HG03378 (cell line): ENCODE data around the gene IGFL1.
"Not testable (repeated sequence)": the region's sequence is repeated elsewhere in the genome, so short reads cannot be mapped to it uniquely, and the experiment has no call there.

Source experiments
- ATAC-seq: cut with Tn5 transposase; IDR thresholded peaks from one replicate; pipeline ENCODE4 v1.9.1; 2021; ENCODE audit warnings: mild to moderate bottlenecking, moderate library complexity; ENCODE audit not compliant: unreplicated experiment

Gene IGFL1

GRCh38 chr19:46229442-46229841, at the start of gene IGFL1:
Gene IGFL1, plus strand, starts transcription at chr19:46229742. Its CDS starts 33 bp downstream, at chr19:46229775.
- no peak for ATAC-seq

GRCh38 chr19:46180701-46181387, 48.7 kb upstream of the IGFL1 start:
- no peak for ATAC-seq

GRCh38 chr19:46181388-46181779, 48.2 kb upstream of the IGFL1 start:
- ATAC-seq, result no peak

- no peak for ATAC-seq
Measured at GRCh38 chr19:46182476-46182875, 47.1 kb upstream of the IGFL1 start.

- ATAC-seq, result not testable (repeated sequence)
Measured at GRCh38 chr19:46184775-46185710, 44.5 kb upstream of the IGFL1 start.

- no peak for ATAC-seq
Measured at GRCh38 chr19:46186101-46186716, 43.3 kb upstream of the IGFL1 start.

GRCh38 chr19:46186717-46187101, 42.8 kb upstream of the IGFL1 start:
- no peak for ATAC-seq

GRCh38 chr19:46189971-46190888, 39.3 kb upstream of the IGFL1 start:
- no peak for ATAC-seq

GRCh38 chr19:46191356-46191755, 38.2 kb upstream of the IGFL1 start:
- no peak for ATAC-seq

GRCh38 chr19:46191972-46192371, 37.6 kb upstream of the IGFL1 start:
- ATAC-seq, result no peak

- not testable (repeated sequence) for ATAC-seq
Measured at GRCh38 chr19:46192626-46192991, 36.9 kb upstream of the IGFL1 start.

GRCh38 chr19:46192992-46193650, 36.4 kb upstream of the IGFL1 start:
- no peak for ATAC-seq

- ATAC-seq, result no peak
Measured at GRCh38 chr19:46193678-46194077, 35.9 kb upstream of the IGFL1 start.

GRCh38 chr19:46195104-46195503, 34.4 kb upstream of the IGFL1 start:
- ATAC-seq, result no peak

- ATAC-seq, result not testable (repeated sequence)
Measured at GRCh38 chr19:46195919-46196318, 33.6 kb upstream of the IGFL1 start.

GRCh38 chr19:46196410-46197124, 33.0 kb upstream of the IGFL1 start:
- ATAC-seq, result no peak

GRCh38 chr19:46197314-46198070, 32.0 kb upstream of the IGFL1 start:
- ATAC-seq, result no peak

GRCh38 chr19:46198756-46199155, 30.8 kb upstream of the IGFL1 start:
- ATAC-seq, result no peak
